ENCODE results near the gene MYBPC2. TPM values are rescaled to one million over a fixed set of nuclear protein-coding genes. Genes with fewer than 3 reads are reported as not detected.

The MYBPC2 gene
- polyA plus RNA-seq, 4 donors: 0.27 to 0.49 TPM; not detected in 2

- DNase-seq: no peak
Measured at GRCh38 chr19:50402544-50403301, 30.0 kb upstream of the MYBPC2 start.

GRCh38 chr19:50406156-50406820, 26.4 kb upstream of the MYBPC2 start:
- peaks cover 0 to 66% (median 3%) of the 10 kb centered on the region in 3 donors for H3K36me3 ChIP-seq (ENCODE audit: control insufficient read depth in 3 of 3, insufficient read depth in 2 of 3, low read depth in 1 of 3, low read length in 3 of 3)
- H3K4me3 ChIP-seq (ENCODE audit: low read depth in 1 of 3, low read length in 3 of 3): no peak overlapping the region
- no peaks in the 10 kb centered on the region for H3K27me3 ChIP-seq (ENCODE audit: control insufficient read depth in 3 of 3, insufficient read depth in 3 of 3, low read length in 3 of 3)
- WGBS, 3 donors: 90 to 92% (median 90%) methylated on average over 21 to 22 of the region's 22 CpGs
- H3K9me3 ChIP-seq (ENCODE audit: control insufficient read depth in 2 of 2, insufficient read depth in 1 of 2, low read depth in 1 of 2, low read length in 1 of 2): no peaks in the 10 kb centered on the region
- DNase-seq (no peak), FAIRE-seq (no peak)
- H3K4me1 ChIP-seq (ENCODE audit: control insufficient read depth in 3 of 3, insufficient read depth in 2 of 3, low read depth in 1 of 3, low read length in 2 of 3): peaks cover 0 to 12% (median 4%) of the 10 kb centered on the region in 3 donors
- no peak overlapping the region for H3K27ac ChIP-seq (ENCODE audit: low read depth in 1 of 3, low read length in 2 of 3)

More at GRCh38 chr19:50402544-50403301, 30.0 kb upstream of the MYBPC2 start:
- no peak for FAIRE-seq
- WGBS, 3 donors: 96 to 97% (median 97%) methylated on average over 38 to 41 of the region's 41 CpGs
- H3K27ac ChIP-seq (ENCODE audit: low read depth in 1 of 3, low read length in 2 of 3): no peak overlapping the region
- peaks cover 0 to 58% (median 3%) of the 10 kb centered on the region in 3 donors for H3K36me3 ChIP-seq (ENCODE audit: control insufficient read depth in 3 of 3, insufficient read depth in 2 of 3, low read depth in 1 of 3, low read length in 3 of 3)
- no peak overlapping the region for H3K4me3 ChIP-seq (ENCODE audit: low read depth in 1 of 3, low read length in 3 of 3)
- no peaks in the 10 kb centered on the region for H3K9me3 ChIP-seq (ENCODE audit: control insufficient read depth in 2 of 2, insufficient read depth in 1 of 2, low read depth in 1 of 2, low read length in 1 of 2)
- H3K4me1 ChIP-seq (ENCODE audit: control insufficient read depth in 3 of 3, insufficient read depth in 2 of 3, low read depth in 1 of 3, low read length in 2 of 3): no peaks in the 10 kb centered on the region
- no peaks in the 10 kb centered on the region for H3K27me3 ChIP-seq (ENCODE audit: control insufficient read depth in 3 of 3, insufficient read depth in 3 of 3, low read length in 3 of 3)

GRCh38 chr19:50406829-50407228, 25.9 kb upstream of the MYBPC2 start:
- WGBS, 3 donors: 94 to 96% (median 95%) methylated on average over 19 of the region's 19 CpGs
- no peaks in the 10 kb centered on the region for H3K27me3 ChIP-seq (ENCODE audit: control insufficient read depth in 3 of 3, insufficient read depth in 3 of 3, low read length in 3 of 3)
- H3K4me1 ChIP-seq (ENCODE audit: control insufficient read depth in 3 of 3, insufficient read depth in 2 of 3, low read depth in 1 of 3, low read length in 2 of 3): peaks cover 0 to 14% (median 4%) of the 10 kb centered on the region in 3 donors
- FAIRE-seq: no peak
- peaks cover 0 to 61% (median 3%) of the 10 kb centered on the region in 3 donors for H3K36me3 ChIP-seq (ENCODE audit: control insufficient read depth in 3 of 3, insufficient read depth in 2 of 3, low read depth in 1 of 3, low read length in 3 of 3)
- H3K9me3 ChIP-seq (ENCODE audit: control insufficient read depth in 2 of 2, insufficient read depth in 1 of 2, low read depth in 1 of 2, low read length in 1 of 2): no peaks in the 10 kb centered on the region
- no peak overlapping the region for H3K27ac ChIP-seq (ENCODE audit: low read depth in 1 of 3, low read length in 2 of 3)
- DNase-seq: no peak
- no peak overlapping the region for H3K4me3 ChIP-seq (ENCODE audit: low read depth in 1 of 3, low read length in 3 of 3)

GRCh38 chr19:50409347-50409746, 23.3 kb upstream of the MYBPC2 start:
- WGBS, 3 donors: 96 to 97% (median 96%) methylated on average over 17 of the region's 17 CpGs
- FAIRE-seq (no peak), DNase-seq (no peak)
- Histone ChIP-seq H3K9me3 (ENCODE audit: control insufficient read depth in 2 of 2, insufficient read depth in 1 of 2, low read depth in 1 of 2, low read length in 1 of 2) (no peaks in the 10 kb centered on the region), H3K4me1 (ENCODE audit: control insufficient read depth in 3 of 3, insufficient read depth in 2 of 3, low read depth in 1 of 3, low read length in 2 of 3) (peaks cover 0 to 14% (median 4%) of the 10 kb centered on the region in 3 donors), H3K27ac (ENCODE audit: low read depth in 1 of 3, low read length in 2 of 3) (no peak overlapping the region), H3K36me3 (ENCODE audit: control insufficient read depth in 3 of 3, insufficient read depth in 2 of 3, low read depth in 1 of 3, low read length in 3 of 3) (peaks cover 0 to 49% (median 0%) of the 10 kb centered on the region in 3 donors), H3K27me3 (ENCODE audit: control insufficient read depth in 3 of 3, insufficient read depth in 3 of 3, low read length in 3 of 3) (no peaks in the 10 kb centered on the region), H3K4me3 (ENCODE audit: low read depth in 1 of 3, low read length in 3 of 3) (no peak overlapping the region)

- H3K36me3 ChIP-seq (ENCODE audit: control insufficient read depth in 3 of 3, insufficient read depth in 2 of 3, low read depth in 1 of 3, low read length in 3 of 3): peaks cover 0 to 49% (median 0%) of the 10 kb centered on the region in 3 donors
- H3K27me3 ChIP-seq (ENCODE audit: control insufficient read depth in 3 of 3, insufficient read depth in 3 of 3, low read length in 3 of 3): no peaks in the 10 kb centered on the region
- peaks cover 0 to 22% (median 4%) of the 10 kb centered on the region in 3 donors for H3K4me1 ChIP-seq (ENCODE audit: control insufficient read depth in 3 of 3, insufficient read depth in 2 of 3, low read depth in 1 of 3, low read length in 2 of 3)
- FAIRE-seq: no peak
- DNase-seq: no peak
- H3K27ac ChIP-seq (ENCODE audit: low read depth in 1 of 3, low read length in 2 of 3): peak overlapping the region in 1 of 3 donors; percentile 29
- no peak overlapping the region for H3K4me3 ChIP-seq (ENCODE audit: low read depth in 1 of 3, low read length in 3 of 3)
- 77 to 83% (median 78%) methylated on average over 10 of the region's 10 CpGs for WGBS, 3 donors
- no peaks in the 10 kb centered on the region for H3K9me3 ChIP-seq (ENCODE audit: control insufficient read depth in 2 of 2, insufficient read depth in 1 of 2, low read depth in 1 of 2, low read length in 1 of 2)
Measured at GRCh38 chr19:50410109-50410508, 22.6 kb upstream of the MYBPC2 start.

GRCh38 chr19:50412419-50412818, 20.3 kb upstream of the MYBPC2 start:
- 87 to 98% (median 94%) methylated on average over 2 of the region's 2 CpGs for WGBS, 3 donors
- FAIRE-seq: no peak
- Histone ChIP-seq H3K4me1 (ENCODE audit: control insufficient read depth in 3 of 3, insufficient read depth in 2 of 3, low read depth in 1 of 3, low read length in 2 of 3) (peaks cover 0 to 40% (median 4%) of the 10 kb centered on the region in 3 donors), H3K9me3 (ENCODE audit: control insufficient read depth in 2 of 2, insufficient read depth in 1 of 2, low read depth in 1 of 2, low read length in 1 of 2) (no peaks in the 10 kb centered on the region), H3K27ac (ENCODE audit: low read depth in 1 of 3, low read length in 2 of 3) (no peak overlapping the region), H3K4me3 (ENCODE audit: low read depth in 1 of 3, low read length in 3 of 3) (no peak overlapping the region), H3K36me3 (ENCODE audit: control insufficient read depth in 3 of 3, insufficient read depth in 2 of 3, low read depth in 1 of 3, low read length in 3 of 3) (peaks cover 0 to 31% (median 0%) of the 10 kb centered on the region in 3 donors), H3K27me3 (ENCODE audit: control insufficient read depth in 3 of 3, insufficient read depth in 3 of 3, low read length in 3 of 3) (no peaks in the 10 kb centered on the region)
- no peak for DNase-seq

GRCh38 chr19:50413096-50413495, 19.6 kb upstream of the MYBPC2 start:
- Histone ChIP-seq H3K4me3 (ENCODE audit: low read depth in 1 of 3, low read length in 3 of 3) (no peak overlapping the region), H3K9me3 (ENCODE audit: control insufficient read depth in 2 of 2, insufficient read depth in 1 of 2, low read depth in 1 of 2, low read length in 1 of 2) (no peaks in the 10 kb centered on the region), H3K36me3 (ENCODE audit: control insufficient read depth in 3 of 3, insufficient read depth in 2 of 3, low read depth in 1 of 3, low read length in 3 of 3) (peaks cover 0 to 31% (median 0%) of the 10 kb centered on the region in 3 donors), H3K27me3 (ENCODE audit: control insufficient read depth in 3 of 3, insufficient read depth in 3 of 3, low read length in 3 of 3) (peaks cover 0 to 6% (median 0%) of the 10 kb centered on the region in 3 donors), H3K27ac (ENCODE audit: low read depth in 1 of 3, low read length in 2 of 3) (no peak overlapping the region), H3K4me1 (ENCODE audit: control insufficient read depth in 3 of 3, insufficient read depth in 2 of 3, low read depth in 1 of 3, low read length in 2 of 3) (peaks cover 0 to 41% (median 4%) of the 10 kb centered on the region in 3 donors)
- 95 to 97% (median 95%) methylated on average over 11 to 13 of the region's 13 CpGs for WGBS, 3 donors
- FAIRE-seq (no peak), DNase-seq (no peak)

- Histone ChIP-seq H3K9me3 (ENCODE audit: control insufficient read depth in 2 of 2, insufficient read depth in 1 of 2, low read depth in 1 of 2, low read length in 1 of 2) (no peaks in the 10 kb centered on the region), H3K27me3 (ENCODE audit: control insufficient read depth in 3 of 3, insufficient read depth in 3 of 3, low read length in 3 of 3) (peaks cover 0 to 10% (median 0%) of the 10 kb centered on the region in 3 donors), H3K36me3 (ENCODE audit: control insufficient read depth in 3 of 3, insufficient read depth in 2 of 3, low read depth in 1 of 3, low read length in 3 of 3) (peaks cover 0 to 28% (median 0%) of the 10 kb centered on the region in 3 donors), H3K4me3 (ENCODE audit: low read depth in 1 of 3, low read length in 3 of 3) (no peak overlapping the region), H3K4me1 (ENCODE audit: control insufficient read depth in 3 of 3, insufficient read depth in 2 of 3, low read depth in 1 of 3, low read length in 2 of 3) (peaks cover 0 to 41% (median 4%) of the 10 kb centered on the region in 3 donors), H3K27ac (ENCODE audit: low read depth in 1 of 3, low read length in 2 of 3) (no peak overlapping the region)
- no peak for DNase-seq
- WGBS, 3 donors: 93 to 97% (median 96%) methylated on average over 19 to 21 of the region's 21 CpGs
- no peak for FAIRE-seq
Measured at GRCh38 chr19:50413531-50413930, 19.2 kb upstream of the MYBPC2 start.
